Measurements from ENCODE around the gene PLEKHN1. TPM values are rescaled to one million over a fixed set of nuclear protein-coding genes. Genes with fewer than 3 reads are reported as not detected.

The PLEKHN1 gene
- total RNA-seq, 4 donors from 2014 or later, result 0.14 to 1.4 TPM; not detected in 2

DNA sequence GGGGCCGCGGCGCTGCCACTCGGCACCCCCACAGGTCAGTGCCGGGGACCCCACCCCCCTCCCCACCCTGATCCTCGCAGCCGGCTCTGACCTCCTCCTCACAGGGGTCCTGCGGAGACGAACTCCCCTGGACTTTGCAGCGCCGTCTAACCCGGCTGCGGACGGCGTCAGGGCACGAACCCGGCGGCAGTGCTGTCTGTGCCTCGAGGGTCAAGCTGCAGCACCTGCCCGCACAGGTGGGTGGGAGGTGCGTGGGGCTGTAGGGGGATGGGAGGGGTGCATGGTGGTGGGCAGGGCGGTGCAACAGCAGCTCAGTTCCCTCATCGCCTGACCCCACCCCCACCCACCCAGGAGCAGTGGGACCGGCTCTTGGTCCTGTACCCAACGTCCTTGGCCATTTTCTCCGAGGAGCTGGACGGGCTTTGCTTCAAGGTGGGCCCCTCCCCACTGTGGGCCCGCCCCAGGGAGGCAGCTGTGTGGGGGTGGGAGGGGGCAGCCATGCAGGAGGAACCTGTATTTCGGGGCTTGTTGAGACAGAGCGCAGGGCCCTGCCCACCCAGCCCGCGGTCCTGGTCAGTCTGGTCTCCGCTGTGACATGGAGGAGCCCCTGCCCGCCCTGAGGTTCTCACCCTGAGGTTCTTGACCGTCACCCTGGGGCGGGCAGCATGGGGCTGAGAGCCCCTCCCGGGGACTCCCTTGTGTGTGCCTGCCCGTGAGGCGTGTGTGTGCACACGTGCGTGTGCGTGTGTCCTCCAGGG lies 4.9 kb downstream of the PLEKHN1 start:
- intact Hi-C loops (cut with DNase I; ENCODE audit: low total_unique reads), result no loop called here
- Histone ChIP-seq H3K9me3 (no peaks in the 10 kb centered on the region), H3K4me3 (no peak overlapping the region), H3K27ac (no peak overlapping the region), H3K27me3 (peaks cover 73% of the 10 kb centered on the region), H3K4me1 (peaks cover 8 to 16% (median 14%) of the 10 kb centered on the region in 4 donors), H3K36me3 (no peaks in the 10 kb centered on the region)
- in situ Hi-C loops (cut with MboI; ENCODE audit: low pct_ligation_motif_present in 1 of 4, low pct_unique_long_range_greater_than_20kb in 1 of 4, low sequenced_read_pairs in 3 of 4), result no loop called here
- no peak for DNase-seq
- WGBS, 2 donors (ENCODE audit: low coverage in 1 of 2), result 49% methylated on average over 34 of the region's 42 CpGs; no CpG with 5 or more reads in 1 of the 2 donors
- no peak for TF ChIP-seq CTCF (IDR thresholded peaks at IDR 0.05)
- TF ChIP-seq POLR2AphosphoS5 (IDR thresholded peaks at IDR 0.05), result no peak
- TF ChIP-seq EP300 (IDR thresholded peaks at IDR 0.05; ENCODE audit: low read depth), result no peak
- no peak for TF ChIP-seq POLR2A (IDR thresholded peaks at IDR 0.05)

- Histone ChIP-seq H3K4me1 (peaks cover 5 to 14% (median 12%) of the 10 kb centered on the region in 4 donors), H3K9me3 (no peaks in the 10 kb centered on the region), H3K4me3 (no peak overlapping the region), H3K36me3 (no peaks in the 10 kb centered on the region), H3K27ac (no peak overlapping the region), H3K27me3 (peaks cover 75% of the 10 kb centered on the region)
- TF ChIP-seq EP300 (IDR thresholded peaks at IDR 0.05; ENCODE audit: low read depth) (no peak), CTCF (IDR thresholded peaks at IDR 0.05) (no peak), POLR2A (IDR thresholded peaks at IDR 0.05) (no peak), POLR2AphosphoS5 (IDR thresholded peaks at IDR 0.05) (no peak)
- in situ Hi-C loops (cut with MboI; ENCODE audit: low pct_ligation_motif_present in 1 of 4, low pct_unique_long_range_greater_than_20kb in 1 of 4, low sequenced_read_pairs in 3 of 4) (no loop called here), intact Hi-C loops (cut with DNase I; ENCODE audit: low total_unique reads) (no loop called here)
- 73% methylated on average over 28 of the region's 34 CpGs; no CpG with 5 or more reads in 1 of the 2 donors for WGBS, 2 donors (ENCODE audit: low coverage in 1 of 2)
- DNase-seq, result no peak
Observed at GRCh38 chr1:971751-972506, 5.6 kb downstream of the PLEKHN1 start.

DNA sequence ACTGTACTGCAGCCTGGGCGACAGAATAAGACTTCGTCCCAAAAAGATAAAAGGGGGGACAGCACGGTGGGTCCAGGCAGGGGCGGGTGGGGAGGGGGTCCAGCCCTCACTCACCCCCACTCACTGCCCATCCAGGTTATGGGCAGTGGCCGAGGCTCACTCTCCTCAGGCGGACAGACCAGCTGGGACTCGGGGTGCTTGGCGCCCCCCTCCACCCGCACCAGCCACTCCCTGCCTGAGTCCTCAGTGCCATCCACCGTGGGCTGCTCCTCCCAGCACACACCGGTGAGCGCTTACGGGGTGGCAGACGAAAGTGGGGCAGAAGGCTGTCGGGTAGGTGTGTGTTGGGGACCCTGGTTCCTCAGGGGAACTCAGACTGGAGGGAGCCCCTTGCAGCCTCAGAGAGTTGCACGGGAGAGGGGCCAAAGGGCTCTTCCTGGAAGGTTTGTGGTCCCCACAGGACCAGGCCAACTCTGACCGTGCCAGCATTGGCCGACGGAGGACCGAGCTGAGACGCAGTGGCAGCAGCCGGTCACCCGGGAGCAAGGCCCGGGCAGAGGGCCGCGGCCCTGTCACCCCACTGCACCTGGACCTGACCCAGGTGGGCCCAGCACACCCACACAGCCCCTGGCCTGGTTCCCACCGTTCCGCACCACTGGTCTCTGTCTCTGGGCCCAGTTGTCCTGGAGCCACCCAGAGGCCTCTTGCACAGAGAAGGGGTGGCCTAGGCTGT lies 6.6 kb downstream of the PLEKHN1 start:
- TF ChIP-seq EP300 (IDR thresholded peaks at IDR 0.05; ENCODE audit: low read depth), result no peak
- TF ChIP-seq CTCF (IDR thresholded peaks at IDR 0.05), result no peak
- TF ChIP-seq POLR2AphosphoS5 (IDR thresholded peaks at IDR 0.05), result no peak
- no peak for TF ChIP-seq POLR2A (IDR thresholded peaks at IDR 0.05)
- in situ Hi-C loops (cut with MboI; ENCODE audit: low pct_ligation_motif_present in 1 of 4, low pct_unique_long_range_greater_than_20kb in 1 of 4, low sequenced_read_pairs in 3 of 4) (no loop called here), intact Hi-C loops (cut with DNase I; ENCODE audit: low total_unique reads) (no loop called here)
- WGBS, 2 donors (ENCODE audit: low coverage in 1 of 2), result 75 to 81% methylated on average over 2 to 27 of the region's 28 CpGs
- peaks cover 68% of the 10 kb centered on the region for H3K27me3 ChIP-seq
- H3K27ac ChIP-seq, result no peak overlapping the region
- H3K36me3 ChIP-seq, result no peaks in the 10 kb centered on the region
- no peak for DNase-seq
- H3K4me3 ChIP-seq, result no peak overlapping the region
- no peaks in the 10 kb centered on the region for H3K9me3 ChIP-seq
- H3K4me1 ChIP-seq, result peaks cover 0 to 9% (median 7%) of the 10 kb centered on the region in 4 donors

Measured in transverse colon (tissue), 4 donors.